Neural cell (in vitro differentiated cells): Measurements from ENCODE around the gene DHX38. TPM values are rescaled to one million over a fixed set of nuclear protein-coding genes. Genes with fewer than 3 reads are reported as not detected.

Experiments
- H2AFZ ChIP-seq: fragments of 200-600, 300-800 bp; sonication (generic), shearing (Covaris generic); 2 replicates; pipeline ENCODE4 v1.6.0; 2014; ENCODE audit warnings: low read depth, mild to moderate bottlenecking, antibody characterized with exemption, low read length, moderate library complexity
- H3F3A ChIP-seq: fragments of 200-600 bp; shearing (Covaris generic); 2 replicates; pipeline ENCODE4 v1.6.1; 2016; ENCODE audit warnings: mild to moderate bottlenecking, moderate library complexity, mixed read lengths, antibody characterized with exemption, low read length; ENCODE audit not compliant: insufficient read depth, poor library complexity, severe bottlenecking
- H3K27ac ChIP-seq: fragments of 200-600, 300-800 bp; sonication (generic), shearing (Covaris generic); 2 replicates; pipeline ENCODE4 v1.5.1; 2014; ENCODE audit warnings: mild to moderate bottlenecking, low read length, moderate library complexity
- H3K27me3 ChIP-seq: fragments of 300-800, 200-600 bp; sonication (generic), shearing (Covaris generic); 2 replicates; pipeline ENCODE4 v1.6.0; 2014; ENCODE audit warnings: mild to moderate bottlenecking, low read depth, low read length, moderate library complexity; ENCODE audit not compliant: insufficient read depth
- H3K36me3 ChIP-seq: fragments of 300-800, 200-600 bp; sonication (generic), shearing (Covaris generic); 2 replicates; pipeline ENCODE4 v1.5.1; 2014; ENCODE audit warnings: mild to moderate bottlenecking, antibody characterized with exemption, low read length, moderate library complexity; ENCODE audit not compliant: insufficient read depth
- H3K4me2 ChIP-seq: fragments of 300-800, 200-600 bp; sonication (generic), shearing (Covaris generic); 2 replicates; pipeline ENCODE4 v1.6.0; 2014; ENCODE audit warnings: mild to moderate bottlenecking, low read length
- H3K4me3 ChIP-seq: fragments of 300-800, 200-600 bp; sonication (generic), shearing (Covaris generic); 2 replicates; pipeline ENCODE4 v1.5.1; 2014; ENCODE audit warnings: mild to moderate bottlenecking, low read length, moderate library complexity
- H3K79me2 ChIP-seq: fragments of 200-600 bp; shearing (Covaris generic); replicated peaks from 2 replicates; pipeline ENCODE4 v1.6.0; 2014; ENCODE audit warnings: mild to moderate bottlenecking, low read length, moderate library complexity; ENCODE audit not compliant: insufficient read depth
- H3K9ac ChIP-seq: fragments of 300-800, 200-600 bp; sonication (generic), shearing (Covaris generic); 2 replicates; pipeline ENCODE4 v1.6.1; 2016; ENCODE audit warnings: mild to moderate bottlenecking, low read length, mixed read lengths
- H3K9me2 ChIP-seq: fragments of 200-600 bp; shearing (Covaris generic); 2 replicates; pipeline ENCODE4 v1.6.1; 2016; ENCODE audit warnings: mild to moderate bottlenecking, low read length, mixed read lengths; ENCODE audit not compliant: insufficient read depth
- H3K9me3 ChIP-seq: fragments of 200-600, 300-800 bp; sonication (generic), shearing (Covaris generic); 2 replicates; pipeline ENCODE4 v1.6.1; 2016; ENCODE audit warnings: mild to moderate bottlenecking, mixed run types, low read length, moderate library complexity, mixed read lengths
- H4K20me1 ChIP-seq: fragments of 200-600 bp; shearing (Covaris generic); 2 replicates; pipeline ENCODE4 v1.6.1; 2016; ENCODE audit warnings: mild to moderate bottlenecking, mixed run types; ENCODE audit not compliant: insufficient read depth
- EP300 ChIP-seq: fragments of 450-650 bp; conservative IDR thresholded peaks from 2 replicates; pipeline ENCODE4 v1.6.1; 2014; ENCODE audit warnings: antibody characterized with exemption, mild to moderate bottlenecking, moderate library complexity; ENCODE audit not compliant: poor library complexity, severe bottlenecking
- EZH2 ChIP-seq: fragments of 200-600, 300-800 bp; shearing (Covaris generic), sonication (generic); IDR thresholded peaks from 2 replicates; pipeline ENCODE4 v1.6.1; 2014; ENCODE audit warnings: antibody characterized with exemption, low read length, borderline replicate concordance, mild to moderate bottlenecking; ENCODE audit not compliant: insufficient read depth, poor library complexity, severe bottlenecking
- MXI1 ChIP-seq: fragments of 450-650 bp; conservative IDR thresholded peaks from 2 replicates; pipeline ENCODE4 v1.6.1; 2014; ENCODE audit warnings: antibody characterized with exemption, mild to moderate bottlenecking; ENCODE audit not compliant: poor library complexity, severe bottlenecking
- POLR2AphosphoS5 ChIP-seq: IDR thresholded peaks from 2 replicates; pipeline ENCODE4 v1.6.1; 2012
- RAD21 ChIP-seq: fragments of 450-650 bp; conservative IDR thresholded peaks from 2 replicates; pipeline ENCODE4 v1.6.1; 2014; ENCODE audit warnings: antibody characterized with exemption, mild to moderate bottlenecking, moderate library complexity
- REST ChIP-seq: IDR thresholded peaks from 2 replicates; pipeline ENCODE4 v1.6.1; 2012; ENCODE audit warnings: borderline replicate concordance
- SMC3 ChIP-seq: fragments of 450-650 bp; conservative IDR thresholded peaks from 2 replicates; pipeline ENCODE4 v1.6.1; 2014; ENCODE audit warnings: antibody characterized with exemption, mild to moderate bottlenecking, moderate library complexity; ENCODE audit not compliant: poor library complexity
- TAF1 ChIP-seq: IDR thresholded peaks from 2 replicates; pipeline ENCODE4 v1.6.1; 2012; ENCODE audit warnings: low read depth
- polyA plus RNA-seq: library from polyadenylated mRNA; depleted of rRNA; stranded (reverse); fragments of >200 nt; gene quantifications from 2 replicates; pipeline ENCODE4 v1.2.3, GENCODE V29; 2014
- TF ChIP-seq, protein P1 (sequence below): fragments of 450-650 bp; IDR thresholded peaks from 2 replicates; pipeline ENCODE4 v1.5.1; 2014; ENCODE audit warnings: antibody characterized with exemption, mild to moderate bottlenecking, moderate library complexity; ENCODE audit not compliant: poor library complexity, severe bottlenecking

The DHX38 gene
- polyA plus RNA-seq, 1 donor from 2014 or later, result 48.0 TPM

GRCh38 chr16:72105978-72106377 is 12.3 kb downstream of the DHX38 start:
- Histone ChIP-seq H3K9me3 (no peaks in the 10 kb centered on the region), H2AFZ (no peak overlapping the region), H3K4me2 (no peak overlapping the region), H3K79me2 (no peaks in the 10 kb centered on the region), H4K20me1 (no peaks in the 10 kb centered on the region), H3K9me2 (no peaks in the 10 kb centered on the region), H3K4me3 (no peak overlapping the region), H3K27me3 (no peaks in the 10 kb centered on the region), H3K9ac (no peak overlapping the region), H3K36me3 (peaks cover 14% of the 10 kb centered on the region), H3F3A (no peaks in the 10 kb centered on the region), H3K27ac (no peak overlapping the region)
- TF ChIP-seq TAF1 (no peak), EP300 (no peak), MXI1 (no peak), RAD21 (no peak), POLR2AphosphoS5 (no peak)

DNA sequence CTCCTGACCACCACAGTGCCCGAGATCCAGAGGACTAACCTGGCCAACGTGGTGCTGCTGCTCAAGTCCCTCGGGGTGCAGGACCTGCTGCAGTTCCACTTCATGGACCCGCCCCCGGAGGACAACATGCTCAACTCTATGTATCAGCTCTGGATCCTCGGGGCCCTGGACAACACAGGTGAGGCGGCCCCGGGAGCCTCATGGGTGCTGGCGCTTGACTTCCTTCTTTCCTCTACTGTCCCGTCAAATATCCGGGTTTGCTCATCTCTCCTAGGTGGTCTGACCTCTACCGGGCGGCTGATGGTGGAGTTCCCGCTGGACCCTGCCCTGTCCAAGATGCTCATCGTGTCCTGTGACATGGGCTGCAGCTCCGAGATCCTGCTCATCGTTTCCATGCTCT is 13.7 kb downstream of the DHX38 start:
- no peak for TF ChIP-seq TAF1
- TF ChIP-seq RAD21, result no peak
- TF ChIP-seq REST, result no peak
- no peak for TF ChIP-seq MXI1
- no peak for TF ChIP-seq EP300
- no peak for TF ChIP-seq SMC3
- no peak for TF ChIP-seq POLR2AphosphoS5
- TF ChIP-seq, protein P1, sequence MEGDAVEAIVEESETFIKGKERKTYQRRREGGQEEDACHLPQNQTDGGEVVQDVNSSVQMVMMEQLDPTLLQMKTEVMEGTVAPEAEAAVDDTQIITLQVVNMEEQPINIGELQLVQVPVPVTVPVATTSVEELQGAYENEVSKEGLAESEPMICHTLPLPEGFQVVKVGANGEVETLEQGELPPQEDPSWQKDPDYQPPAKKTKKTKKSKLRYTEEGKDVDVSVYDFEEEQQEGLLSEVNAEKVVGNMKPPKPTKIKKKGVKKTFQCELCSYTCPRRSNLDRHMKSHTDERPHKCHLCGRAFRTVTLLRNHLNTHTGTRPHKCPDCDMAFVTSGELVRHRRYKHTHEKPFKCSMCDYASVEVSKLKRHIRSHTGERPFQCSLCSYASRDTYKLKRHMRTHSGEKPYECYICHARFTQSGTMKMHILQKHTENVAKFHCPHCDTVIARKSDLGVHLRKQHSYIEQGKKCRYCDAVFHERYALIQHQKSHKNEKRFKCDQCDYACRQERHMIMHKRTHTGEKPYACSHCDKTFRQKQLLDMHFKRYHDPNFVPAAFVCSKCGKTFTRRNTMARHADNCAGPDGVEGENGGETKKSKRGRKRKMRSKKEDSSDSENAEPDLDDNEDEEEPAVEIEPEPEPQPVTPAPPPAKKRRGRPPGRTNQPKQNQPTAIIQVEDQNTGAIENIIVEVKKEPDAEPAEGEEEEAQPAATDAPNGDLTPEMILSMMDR, result no peak
- Histone ChIP-seq H4K20me1 (no peaks in the 10 kb centered on the region), H3K4me3 (no peak overlapping the region), H3F3A (no peaks in the 10 kb centered on the region), H3K9me3 (no peaks in the 10 kb centered on the region), H3K9me2 (no peaks in the 10 kb centered on the region), H3K27ac (no peak overlapping the region), H2AFZ (no peak overlapping the region), H3K9ac (no peak overlapping the region), H3K36me3 (peaks cover 7% of the 10 kb centered on the region), H3K79me2 (no peaks in the 10 kb centered on the region), H3K27me3 (no peaks in the 10 kb centered on the region), H3K4me2 (no peak overlapping the region)

DNA sequence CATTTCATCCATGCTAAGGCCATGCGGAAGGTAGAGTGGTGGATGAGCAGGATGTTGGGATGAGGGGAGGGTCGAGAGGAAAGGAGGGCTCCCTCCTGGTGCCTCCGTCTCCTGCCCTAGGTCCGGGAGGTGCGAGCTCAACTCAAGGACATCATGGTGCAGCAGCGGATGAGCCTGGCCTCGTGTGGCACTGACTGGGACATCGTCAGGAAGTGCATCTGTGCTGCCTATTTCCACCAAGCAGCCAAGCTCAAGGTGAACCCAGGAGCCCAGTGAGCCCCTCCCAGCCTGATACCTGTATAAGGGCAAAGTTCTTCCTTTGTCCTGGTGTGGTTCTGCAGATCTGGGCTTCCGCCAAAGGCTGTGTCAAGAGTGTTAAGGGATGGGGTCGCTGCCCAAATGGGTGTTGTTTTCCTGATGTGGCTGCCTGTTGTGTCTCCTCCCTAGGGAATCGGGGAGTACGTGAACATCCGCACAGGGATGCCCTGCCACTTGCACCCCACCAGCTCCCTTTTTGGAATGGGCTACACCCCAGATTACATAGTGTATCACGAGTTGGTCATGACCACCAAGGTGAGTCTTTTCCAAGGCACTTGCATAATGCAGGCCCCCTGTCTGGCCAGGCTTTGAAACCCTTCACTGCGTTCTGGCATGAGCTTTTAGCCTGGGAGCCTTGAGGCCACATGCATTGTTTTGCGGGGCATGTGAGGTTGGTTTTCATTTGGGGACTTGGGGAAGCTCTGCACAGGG is 14.9 kb downstream of the DHX38 start:
- no peak overlapping the region for H2AFZ ChIP-seq
- no peak overlapping the region for H3K4me2 ChIP-seq
- TF ChIP-seq POLR2AphosphoS5 (no peak), REST (no peak), TAF1 (no peak), MXI1 (no peak), EP300 (no peak), EZH2 (no peak), SMC3 (no peak), RAD21 (no peak)
- TF ChIP-seq, protein P1, result no peak
- H3K27ac ChIP-seq, result no peak overlapping the region
- H4K20me1 ChIP-seq, result no peaks in the 10 kb centered on the region
- H3K4me3 ChIP-seq, result no peak overlapping the region
- H3K9me2 ChIP-seq, result no peaks in the 10 kb centered on the region
- H3K27me3 ChIP-seq, result no peaks in the 10 kb centered on the region
- peaks cover 7% of the 10 kb centered on the region for H3K36me3 ChIP-seq
- H3K9ac ChIP-seq, result no peak overlapping the region
- no peaks in the 10 kb centered on the region for H3F3A ChIP-seq
- H3K9me3 ChIP-seq, result no peaks in the 10 kb centered on the region
- H3K79me2 ChIP-seq, result no peaks in the 10 kb centered on the region
